Thyroid gland (tissue), 4 donors: ENCODE measurements around the gene TM9SF4.

ENCODE experiments used
- POLR2A ChIP-seq, 2 donors: fragments of 450-650 bp; IDR thresholded peaks; one replicate each; pipeline ENCODE4 v1.6.1; 2017; ENCODE audit warnings: antibody characterized with exemption in 2 of 2, mild to moderate bottlenecking in 2 of 2, moderate library complexity in 1 of 2
- TF ChIP-seq, protein P1 (sequence below), 6 experiments: fragments of 200-600 bp in 3 of 6; fragments of 450-650 bp in 3 of 6; sonication (generic) in 3 of 6; IDR thresholded peaks; one replicate each; pipeline ENCODE4 v1.5.1; 2016 to 2019; ENCODE audit warnings: antibody characterized with exemption in 6 of 6, mild to moderate bottlenecking in 2 of 6, inconsistent platforms in 1 of 6, moderate library complexity in 1 of 6

DNA sequence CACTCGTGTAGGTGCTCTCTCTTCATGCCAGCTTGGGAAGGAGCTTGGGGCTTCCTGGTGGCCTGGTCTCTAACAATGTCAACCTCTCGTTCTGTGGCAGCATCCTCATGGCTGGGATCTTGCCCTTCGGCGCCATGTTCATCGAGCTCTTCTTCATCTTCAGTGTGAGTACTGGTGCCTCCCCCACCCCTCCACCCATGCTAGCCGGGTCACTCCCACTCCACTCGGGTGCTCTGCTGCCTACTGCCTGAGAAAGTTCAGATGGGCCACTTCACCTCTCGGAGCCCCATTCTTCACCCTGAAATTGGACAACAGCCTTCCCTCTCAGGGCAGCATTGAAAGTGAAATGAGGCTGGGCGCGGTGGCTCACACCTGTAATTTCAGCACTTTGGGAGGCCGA, 48.8 kb downstream of the TM9SF4 start:
- no peak for TF ChIP-seq POLR2A (IDR thresholded peaks at IDR 0.05)
- TF ChIP-seq, protein P1, sequence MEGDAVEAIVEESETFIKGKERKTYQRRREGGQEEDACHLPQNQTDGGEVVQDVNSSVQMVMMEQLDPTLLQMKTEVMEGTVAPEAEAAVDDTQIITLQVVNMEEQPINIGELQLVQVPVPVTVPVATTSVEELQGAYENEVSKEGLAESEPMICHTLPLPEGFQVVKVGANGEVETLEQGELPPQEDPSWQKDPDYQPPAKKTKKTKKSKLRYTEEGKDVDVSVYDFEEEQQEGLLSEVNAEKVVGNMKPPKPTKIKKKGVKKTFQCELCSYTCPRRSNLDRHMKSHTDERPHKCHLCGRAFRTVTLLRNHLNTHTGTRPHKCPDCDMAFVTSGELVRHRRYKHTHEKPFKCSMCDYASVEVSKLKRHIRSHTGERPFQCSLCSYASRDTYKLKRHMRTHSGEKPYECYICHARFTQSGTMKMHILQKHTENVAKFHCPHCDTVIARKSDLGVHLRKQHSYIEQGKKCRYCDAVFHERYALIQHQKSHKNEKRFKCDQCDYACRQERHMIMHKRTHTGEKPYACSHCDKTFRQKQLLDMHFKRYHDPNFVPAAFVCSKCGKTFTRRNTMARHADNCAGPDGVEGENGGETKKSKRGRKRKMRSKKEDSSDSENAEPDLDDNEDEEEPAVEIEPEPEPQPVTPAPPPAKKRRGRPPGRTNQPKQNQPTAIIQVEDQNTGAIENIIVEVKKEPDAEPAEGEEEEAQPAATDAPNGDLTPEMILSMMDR (IDR thresholded peaks at IDR 0.05): no peak
